ENCODE data around the gene C11orf21.

The C11orf21 gene

DNA sequence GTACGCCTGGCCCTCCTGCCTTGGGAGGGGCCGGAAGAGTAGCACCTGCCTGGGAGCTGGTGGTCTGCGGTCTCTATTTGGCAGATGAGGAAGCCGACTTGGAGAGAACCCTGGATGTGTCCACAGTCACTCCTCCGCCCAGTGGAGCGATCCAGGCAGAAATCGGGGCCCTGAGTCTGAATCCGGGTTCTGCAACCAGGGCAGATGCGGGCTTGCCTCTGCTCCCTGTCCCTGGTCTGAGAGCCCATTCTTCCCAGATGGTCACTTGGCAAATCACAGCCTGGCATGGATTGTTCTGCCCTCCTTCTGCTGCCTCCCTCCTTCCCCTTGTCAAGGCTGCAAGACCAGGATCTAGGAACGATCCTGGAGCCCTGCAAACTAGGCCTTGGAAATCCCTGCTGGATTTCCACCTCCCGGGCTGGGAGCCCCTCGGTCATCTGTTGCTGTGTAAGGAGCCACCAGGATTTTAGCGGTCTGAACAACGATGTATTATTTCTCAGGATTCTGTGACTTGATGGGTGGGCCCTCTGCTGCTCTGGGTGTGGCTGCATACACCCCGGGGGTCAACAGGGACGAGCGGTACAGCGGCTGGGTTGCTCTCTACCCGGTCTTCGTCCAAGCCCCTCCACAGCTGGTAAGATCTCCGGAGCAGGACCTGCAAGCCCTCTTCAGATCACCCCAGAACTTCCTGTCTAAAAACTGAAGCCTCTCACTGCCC lies 29.3 kb downstream of the C11orf21 start:
- 93% methylated on average over 21 of the region's 21 CpGs for WGBS, 2 experiments
- no peak overlapping the region for H3K4me3 ChIP-seq (ENCODE audit: insufficient read depth, low read depth, low read length)
- H3K27me3 ChIP-seq (ENCODE audit: control insufficient read depth, insufficient read depth, low read length, poor library complexity, severe bottlenecking): peaks cover 69% of the 10 kb centered on the region
- H3K36me3 ChIP-seq (ENCODE audit: control insufficient read depth, insufficient read depth, low read length): no peaks in the 10 kb centered on the region
- no peaks in the 10 kb centered on the region for H3K9me3 ChIP-seq (ENCODE audit: control insufficient read depth, low read length)
- no peaks in the 10 kb centered on the region for H3K4me1 ChIP-seq (ENCODE audit: control insufficient read depth, insufficient read depth, low read length)
- no peak overlapping the region for H3K27ac ChIP-seq (ENCODE audit: insufficient read depth, low read depth, low read length, poor library complexity, severe bottlenecking)

DNA sequence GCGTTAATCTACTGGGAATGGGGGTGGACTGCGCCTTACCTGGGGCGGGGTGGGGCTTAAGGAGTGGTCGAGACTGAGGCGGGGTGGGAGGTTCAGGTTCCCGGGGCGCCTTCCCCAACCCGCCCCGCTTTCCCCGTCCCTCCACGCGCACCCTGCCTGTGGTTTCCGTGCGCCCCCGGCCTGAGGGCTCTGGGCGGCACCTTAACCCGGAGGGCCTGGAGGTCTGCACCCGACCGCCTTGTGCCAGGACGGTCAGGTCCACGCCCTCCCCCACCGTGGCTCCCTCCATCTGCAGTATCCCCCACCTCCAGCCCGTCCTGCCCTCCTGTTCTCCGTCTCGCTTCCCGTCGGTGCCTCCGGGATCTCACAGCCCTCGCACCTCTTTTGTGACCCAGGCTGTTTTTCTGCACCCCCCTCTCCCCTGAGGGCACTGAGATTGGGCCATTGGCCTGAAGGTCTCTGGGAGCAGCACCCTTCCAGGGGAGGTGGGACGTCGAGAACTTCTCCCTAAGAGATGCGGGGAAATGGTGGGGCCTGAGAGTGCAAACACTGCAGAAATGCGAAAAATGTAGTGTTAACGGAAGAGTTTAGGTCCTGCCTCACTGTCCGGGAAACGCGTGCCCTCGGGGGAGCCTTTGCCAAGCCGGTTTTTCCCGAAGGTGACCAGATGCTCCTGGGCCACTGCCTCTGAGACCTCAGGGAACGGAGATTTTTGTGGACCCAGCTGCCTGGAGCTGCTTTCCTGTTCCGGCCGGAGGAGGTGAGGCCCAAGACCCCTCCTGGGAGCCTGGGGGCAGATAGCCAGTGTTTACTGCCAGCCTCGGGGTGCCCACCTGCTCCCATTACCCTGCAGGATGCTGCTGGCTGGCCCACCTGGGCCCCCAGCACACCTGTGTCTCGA lies 30.1 kb downstream of the C11orf21 start:
- no peak overlapping the region for H3K27ac ChIP-seq (ENCODE audit: insufficient read depth, low read depth, low read length, poor library complexity, severe bottlenecking)

DNA sequence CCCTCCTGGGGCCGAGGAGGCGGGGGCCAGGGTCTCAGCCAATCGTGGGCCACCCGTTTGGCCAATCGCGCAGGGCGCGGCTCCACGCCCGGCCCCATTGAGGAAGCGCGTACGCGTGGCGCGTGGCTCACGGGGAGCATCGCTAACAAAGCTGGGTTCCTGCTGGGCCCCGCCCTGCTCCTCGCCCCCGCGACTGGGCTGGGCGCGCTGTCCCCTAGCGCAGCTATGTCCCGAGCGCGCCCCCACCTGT lies 30.7 kb downstream of the C11orf21 start:
- Histone ChIP-seq H3K4me1 (ENCODE audit: control insufficient read depth, insufficient read depth, low read length) (no peaks in the 10 kb centered on the region), H3K36me3 (ENCODE audit: control insufficient read depth, insufficient read depth, low read length) (no peaks in the 10 kb centered on the region), H3K9me3 (ENCODE audit: control insufficient read depth, low read length) (no peaks in the 10 kb centered on the region), H3K27me3 (ENCODE audit: control insufficient read depth, insufficient read depth, low read length, poor library complexity, severe bottlenecking) (peaks cover 83% of the 10 kb centered on the region), H3K4me3 (ENCODE audit: insufficient read depth, low read depth, low read length) (no peak overlapping the region), H3K27ac (ENCODE audit: insufficient read depth, low read depth, low read length, poor library complexity, severe bottlenecking) (no peak overlapping the region)
- 40 to 41% methylated on average over 28 of the region's 28 CpGs for WGBS, 2 experiments

More for the DNA sequence above, 30.1 kb downstream of the C11orf21 start:
- no peaks in the 10 kb centered on the region for H3K36me3 ChIP-seq (ENCODE audit: control insufficient read depth, insufficient read depth, low read length)
- WGBS, 2 experiments: 65% methylated on average over 45 of the region's 45 CpGs
- no peaks in the 10 kb centered on the region for H3K4me1 ChIP-seq (ENCODE audit: control insufficient read depth, insufficient read depth, low read length)
- peaks cover 77% of the 10 kb centered on the region for H3K27me3 ChIP-seq (ENCODE audit: control insufficient read depth, insufficient read depth, low read length, poor library complexity, severe bottlenecking)
- H3K9me3 ChIP-seq (ENCODE audit: control insufficient read depth, low read length): no peaks in the 10 kb centered on the region
- H3K4me3 ChIP-seq (ENCODE audit: insufficient read depth, low read depth, low read length): no peak overlapping the region

DNA sequence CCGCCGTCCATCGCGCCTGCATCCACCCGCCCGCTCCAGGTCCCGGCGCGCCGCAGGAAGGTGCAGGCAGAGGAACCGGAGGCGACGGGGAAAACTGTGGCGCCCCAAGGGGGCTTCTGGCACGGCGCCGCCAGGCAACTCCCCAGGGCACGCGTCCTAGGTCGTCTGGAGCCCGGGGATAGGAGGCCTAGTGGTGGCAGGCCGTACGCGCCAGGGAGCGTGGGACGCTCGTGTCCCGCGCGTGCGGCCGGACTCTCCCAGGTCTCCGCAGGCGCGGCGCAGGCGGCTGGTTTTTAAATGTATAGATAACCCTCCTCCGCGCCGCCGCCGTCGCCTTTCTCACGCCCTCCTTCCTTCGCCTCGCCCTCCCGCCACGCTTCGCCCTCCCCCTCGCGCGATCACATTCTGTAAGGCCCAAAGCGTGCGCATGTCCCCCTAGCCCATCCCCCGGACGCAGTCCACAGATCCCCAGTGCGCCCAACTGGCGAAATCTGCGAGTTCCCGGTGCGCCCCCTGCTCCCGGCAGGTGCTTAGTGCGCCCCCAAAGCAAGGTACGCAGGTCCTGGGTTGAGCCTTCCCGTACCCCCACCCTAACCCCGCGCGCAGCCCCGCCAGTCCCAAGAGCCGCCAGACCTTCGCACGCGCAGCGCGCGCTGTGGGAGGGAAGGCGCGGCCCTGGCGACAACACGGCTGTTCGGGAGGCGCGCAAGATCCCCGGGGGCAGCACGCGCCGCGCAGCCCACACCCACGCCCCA lies 31.2 kb downstream of the C11orf21 start, which contains the start of gene ASCL2:
TSS of gene ASCL2 (minus strand) at position 267 of the 755 bp plus-strand sequence. CDS start at position 11, 256 bp downstream.
- Histone ChIP-seq H3K4me1 (ENCODE audit: control insufficient read depth, insufficient read depth, low read length) (no peaks in the 10 kb centered on the region), H3K27ac (ENCODE audit: insufficient read depth, low read depth, low read length, poor library complexity, severe bottlenecking) (no peak within 1 kb of the TSS), H3K4me3 (ENCODE audit: insufficient read depth, low read depth, low read length) (peak within 1 kb of the TSS; percentile 29), H3K36me3 (ENCODE audit: control insufficient read depth, insufficient read depth, low read length) (no peaks in the 10 kb centered on the region), H3K27me3 (ENCODE audit: control insufficient read depth, insufficient read depth, low read length, poor library complexity, severe bottlenecking) (peaks cover 84% of the 10 kb centered on the region), H3K9me3 (ENCODE audit: control insufficient read depth, low read length) (no peaks in the 10 kb centered on the region)
- 31 to 38% methylated on average over 89 of the region's 89 CpGs for WGBS, 2 experiments

DNA sequence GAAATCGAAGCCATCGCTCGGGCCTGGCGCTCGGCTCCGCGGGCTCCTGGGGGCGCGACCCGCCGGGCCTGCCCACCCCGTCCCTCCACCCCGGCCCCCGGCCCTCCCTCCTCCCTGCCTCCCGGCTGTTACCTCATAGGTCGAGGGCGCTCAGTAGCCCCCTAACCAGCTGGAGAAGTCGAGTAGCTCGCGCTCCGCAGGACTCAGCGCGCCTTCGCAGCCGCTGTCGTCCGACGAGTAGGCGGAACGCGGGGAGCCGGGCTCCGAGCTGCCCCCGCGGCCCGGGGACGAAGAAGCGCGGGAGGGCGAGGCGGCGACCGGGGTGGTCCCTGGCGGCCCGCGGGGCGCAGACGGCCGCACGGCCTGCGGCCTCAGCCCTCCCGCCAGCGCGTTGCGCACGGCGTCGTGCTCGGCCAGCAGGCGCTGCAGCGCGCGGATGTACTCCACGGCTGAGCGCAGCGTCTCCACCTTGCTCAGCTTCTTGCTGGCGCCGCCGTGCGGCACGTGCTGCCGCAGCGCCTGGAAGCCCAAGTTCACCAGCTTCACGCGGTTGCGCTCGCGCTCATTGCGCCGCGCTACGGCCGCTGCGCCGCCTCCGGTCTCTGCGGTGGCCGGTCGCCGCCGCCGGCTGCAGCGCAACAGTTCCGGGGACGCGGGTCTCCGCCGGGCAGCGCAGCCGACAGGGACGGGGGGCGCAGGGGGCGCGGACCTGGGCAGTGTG lies 32.0 kb downstream of the C11orf21 start:
- H3K27me3 ChIP-seq (ENCODE audit: control insufficient read depth, insufficient read depth, low read length, poor library complexity, severe bottlenecking): peaks cover 89% of the 10 kb centered on the region
- H3K27ac ChIP-seq (ENCODE audit: insufficient read depth, low read depth, low read length, poor library complexity, severe bottlenecking): no peak overlapping the region
- no peaks in the 10 kb centered on the region for H3K36me3 ChIP-seq (ENCODE audit: control insufficient read depth, insufficient read depth, low read length)
- H3K4me3 ChIP-seq (ENCODE audit: insufficient read depth, low read depth, low read length): peak overlapping the region; percentile 29
- no peaks in the 10 kb centered on the region for H3K9me3 ChIP-seq (ENCODE audit: control insufficient read depth, low read length)
- no peaks in the 10 kb centered on the region for H3K4me1 ChIP-seq (ENCODE audit: control insufficient read depth, insufficient read depth, low read length)
- 2 to 3% methylated on average over 104 of the region's 104 CpGs for WGBS, 2 experiments

DNA sequence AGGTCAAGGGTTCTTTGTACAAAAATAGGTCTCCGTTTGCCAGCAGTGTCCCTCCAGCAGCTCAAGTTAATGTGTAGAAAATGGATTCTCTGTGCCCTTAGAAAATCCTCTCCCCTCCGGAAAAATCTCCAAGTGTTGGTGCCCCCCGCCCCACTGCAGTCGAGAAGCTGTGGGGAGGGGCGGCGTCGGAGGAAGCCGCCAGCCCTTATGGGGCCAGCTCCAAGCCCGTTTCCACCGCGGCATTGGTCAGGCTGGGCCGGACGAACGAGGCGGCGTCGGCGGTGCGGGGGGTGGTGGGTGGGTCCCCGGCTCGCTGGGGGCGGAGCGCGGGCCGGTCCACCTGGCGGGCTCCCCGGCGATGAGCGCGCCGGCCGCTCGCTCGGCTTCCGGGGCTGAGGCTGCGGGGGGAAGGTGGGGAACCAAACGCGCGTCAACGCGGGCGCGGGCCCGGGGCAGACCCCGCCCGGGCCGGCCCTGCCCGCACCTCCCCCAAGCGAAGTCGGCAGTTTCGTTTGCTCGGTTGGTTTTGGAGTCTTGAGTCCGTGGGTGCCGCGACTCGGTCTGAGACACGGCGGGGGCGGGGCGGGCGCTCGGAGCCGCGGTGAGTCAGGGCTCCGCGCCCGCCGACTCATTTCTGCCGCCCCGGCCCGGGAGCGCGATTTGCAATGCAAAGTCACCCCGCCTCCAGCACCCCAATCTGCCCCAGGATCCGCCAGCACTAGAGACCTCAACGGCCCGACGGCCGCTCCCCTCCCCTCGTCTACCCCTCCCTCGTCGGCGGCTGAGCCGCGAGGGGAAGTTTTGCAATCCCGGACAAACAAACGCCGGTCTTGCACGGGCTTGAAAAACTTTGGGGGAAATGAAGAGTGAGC lies 32.8 kb downstream of the C11orf21 start:
- H3K9me3 ChIP-seq (ENCODE audit: control insufficient read depth, low read length): no peaks in the 10 kb centered on the region
- H3K4me1 ChIP-seq (ENCODE audit: control insufficient read depth, insufficient read depth, low read length): no peaks in the 10 kb centered on the region
- peak overlapping the region; percentile 29 for H3K4me3 ChIP-seq (ENCODE audit: insufficient read depth, low read depth, low read length)
- no peak overlapping the region for H3K27ac ChIP-seq (ENCODE audit: insufficient read depth, low read depth, low read length, poor library complexity, severe bottlenecking)
- no peaks in the 10 kb centered on the region for H3K36me3 ChIP-seq (ENCODE audit: control insufficient read depth, insufficient read depth, low read length)
- WGBS, 2 experiments: 1 to 2% methylated on average over 89 of the region's 89 CpGs
- peaks cover 89% of the 10 kb centered on the region for H3K27me3 ChIP-seq (ENCODE audit: control insufficient read depth, insufficient read depth, low read length, poor library complexity, severe bottlenecking)

DNA sequence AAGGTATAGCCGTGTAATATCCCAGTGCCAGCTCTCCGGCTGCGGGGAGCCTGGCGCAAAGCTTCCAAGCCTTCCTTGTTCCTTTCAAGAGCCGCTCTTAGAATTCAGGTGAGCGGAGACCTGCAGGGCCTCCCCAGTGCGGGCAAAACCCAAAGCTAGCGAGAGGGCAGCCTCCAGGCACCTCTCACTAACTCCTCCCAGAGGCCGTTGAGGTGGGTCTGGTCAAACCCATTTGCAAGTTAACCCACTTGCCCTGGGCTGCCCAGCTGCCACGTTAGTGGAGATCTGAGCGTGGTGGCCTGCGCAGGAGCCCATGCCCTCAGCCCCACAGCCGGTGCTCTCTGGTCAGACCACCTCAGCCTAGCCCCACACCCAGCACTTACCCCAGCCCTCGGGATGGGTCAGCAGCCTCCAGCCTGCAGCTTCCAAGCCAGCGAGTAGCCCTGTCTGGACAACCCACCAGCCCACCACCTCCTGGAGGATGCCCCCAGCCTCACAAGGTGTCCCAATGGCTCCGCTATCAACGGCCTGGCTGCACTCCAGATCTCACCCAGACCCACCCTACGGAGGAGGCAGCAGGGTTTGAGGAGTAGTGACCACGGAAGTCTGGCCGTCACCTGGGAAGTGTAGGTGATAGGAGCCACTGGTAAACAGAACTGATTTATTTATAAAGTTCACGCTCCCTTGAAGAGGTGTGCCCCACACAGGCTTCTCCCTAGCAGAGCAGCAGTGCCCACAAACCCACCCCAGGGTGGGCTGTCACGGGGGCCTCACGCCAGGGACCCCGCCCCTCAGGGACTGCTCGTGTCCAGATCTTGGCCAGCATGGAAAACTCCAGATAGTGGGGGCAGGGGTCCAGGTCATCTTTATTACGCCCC lies 33.6 kb downstream of the C11orf21 start:
- H3K4me1 ChIP-seq (ENCODE audit: control insufficient read depth, insufficient read depth, low read length): no peaks in the 10 kb centered on the region
- 87 to 88% methylated on average over 26 of the region's 26 CpGs for WGBS, 2 experiments
- peaks cover 81% of the 10 kb centered on the region for H3K27me3 ChIP-seq (ENCODE audit: control insufficient read depth, insufficient read depth, low read length, poor library complexity, severe bottlenecking)
- H3K27ac ChIP-seq (ENCODE audit: insufficient read depth, low read depth, low read length, poor library complexity, severe bottlenecking): no peak overlapping the region
- H3K4me3 ChIP-seq (ENCODE audit: insufficient read depth, low read depth, low read length): peak overlapping the region; percentile 29
- H3K9me3 ChIP-seq (ENCODE audit: control insufficient read depth, low read length): no peaks in the 10 kb centered on the region
- H3K36me3 ChIP-seq (ENCODE audit: control insufficient read depth, insufficient read depth, low read length): no peaks in the 10 kb centered on the region

DNA sequence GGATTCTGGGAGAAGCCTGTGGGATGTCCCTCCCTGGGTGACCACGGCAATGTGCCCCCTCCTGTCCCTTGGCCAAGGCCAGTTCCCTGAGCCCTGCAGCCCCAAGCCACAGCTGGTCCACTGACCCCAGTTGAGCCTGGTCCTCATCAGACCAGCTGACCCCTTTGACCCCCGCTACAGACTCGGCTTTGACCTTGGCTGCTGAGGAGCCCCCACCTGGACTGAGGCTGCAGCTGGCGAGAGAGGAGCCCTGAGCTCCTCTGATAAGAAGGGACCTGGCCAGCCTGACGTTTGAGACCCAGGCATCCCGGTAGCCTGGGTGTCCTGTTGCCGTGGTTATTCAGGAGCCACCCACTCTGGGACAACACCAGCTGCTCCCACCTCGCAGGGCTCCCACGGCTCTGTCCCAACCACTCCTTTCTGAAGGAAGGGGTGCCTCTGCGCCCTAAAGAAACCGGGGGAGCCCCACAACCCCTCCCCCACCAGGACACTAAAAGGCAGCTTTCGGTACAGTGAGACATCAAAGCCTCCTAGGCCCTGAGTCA lies 34.3 kb downstream of the C11orf21 start:
- H3K4me1 ChIP-seq (ENCODE audit: control insufficient read depth, insufficient read depth, low read length): peaks cover 4% of the 10 kb centered on the region
- H3K27me3 ChIP-seq (ENCODE audit: control insufficient read depth, insufficient read depth, low read length, poor library complexity, severe bottlenecking): peaks cover 74% of the 10 kb centered on the region
- H3K36me3 ChIP-seq (ENCODE audit: control insufficient read depth, insufficient read depth, low read length): no peaks in the 10 kb centered on the region
- H3K4me3 ChIP-seq (ENCODE audit: insufficient read depth, low read depth, low read length): no peak overlapping the region
- 89 to 91% methylated on average over 12 of the region's 12 CpGs for WGBS, 2 experiments
- no peaks in the 10 kb centered on the region for H3K9me3 ChIP-seq (ENCODE audit: control insufficient read depth, low read length)
- H3K27ac ChIP-seq (ENCODE audit: insufficient read depth, low read depth, low read length, poor library complexity, severe bottlenecking): no peak overlapping the region

Data from ectodermal cell (in vitro differentiated cells).